ENCODE data around the gene ZNF24.

DNA sequence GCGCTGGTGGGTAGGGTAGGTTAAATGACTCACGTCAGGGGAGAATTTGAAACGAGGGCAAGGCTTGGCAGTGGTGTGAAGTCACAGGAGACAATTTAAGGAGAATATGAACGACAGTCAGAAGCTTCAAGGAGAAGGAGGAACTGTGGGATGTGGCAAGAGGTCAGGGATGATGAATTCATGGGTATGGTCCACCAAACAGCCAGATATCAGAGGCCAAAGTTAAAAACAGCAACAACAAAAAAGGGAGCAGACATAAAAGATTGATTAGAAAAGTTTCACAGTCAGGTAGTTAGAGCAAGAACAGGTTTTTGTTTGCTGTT, 34.3 kb upstream of the ZNF24 start:
- no peak for TF ChIP-seq POLR2AphosphoS5 (IDR thresholded peaks at IDR 0.05; ENCODE audit: low read depth, low read length)
- TF ChIP-seq, protein P1, sequence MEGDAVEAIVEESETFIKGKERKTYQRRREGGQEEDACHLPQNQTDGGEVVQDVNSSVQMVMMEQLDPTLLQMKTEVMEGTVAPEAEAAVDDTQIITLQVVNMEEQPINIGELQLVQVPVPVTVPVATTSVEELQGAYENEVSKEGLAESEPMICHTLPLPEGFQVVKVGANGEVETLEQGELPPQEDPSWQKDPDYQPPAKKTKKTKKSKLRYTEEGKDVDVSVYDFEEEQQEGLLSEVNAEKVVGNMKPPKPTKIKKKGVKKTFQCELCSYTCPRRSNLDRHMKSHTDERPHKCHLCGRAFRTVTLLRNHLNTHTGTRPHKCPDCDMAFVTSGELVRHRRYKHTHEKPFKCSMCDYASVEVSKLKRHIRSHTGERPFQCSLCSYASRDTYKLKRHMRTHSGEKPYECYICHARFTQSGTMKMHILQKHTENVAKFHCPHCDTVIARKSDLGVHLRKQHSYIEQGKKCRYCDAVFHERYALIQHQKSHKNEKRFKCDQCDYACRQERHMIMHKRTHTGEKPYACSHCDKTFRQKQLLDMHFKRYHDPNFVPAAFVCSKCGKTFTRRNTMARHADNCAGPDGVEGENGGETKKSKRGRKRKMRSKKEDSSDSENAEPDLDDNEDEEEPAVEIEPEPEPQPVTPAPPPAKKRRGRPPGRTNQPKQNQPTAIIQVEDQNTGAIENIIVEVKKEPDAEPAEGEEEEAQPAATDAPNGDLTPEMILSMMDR (IDR thresholded peaks at IDR 0.05), result no peak
- no peak for TF ChIP-seq REST (IDR thresholded peaks at IDR 0.05; ENCODE audit: insufficient read depth in 1 of 2, low read depth in 2 of 2, low read length in 1 of 2)
- TF ChIP-seq TCF7L2 (IDR thresholded peaks at IDR 0.05; ENCODE audit: low read depth, low read length), result no peak

Data from Panc1 (cell line).